Kidney (tissue), 14 donors: ENCODE measurements around the gene APOA1. TPM values are rescaled to one million over a fixed set of nuclear protein-coding genes. Genes with fewer than 3 reads are reported as not detected.

ENCODE experiments used
- DNase-seq, 5 donors: peaks; one replicate each; pipeline ENCODE4 v3.0.0-alpha.2; 2013 to 2020
- FAIRE-seq: peaks from 2 replicates; lab custom pipeline; 2012; peaks lifted over from hg19 to GRCh38; lab: Jason Lieb, UNC
- H3K27ac ChIP-seq, 2 donors: one replicate each; pipeline ENCODE4 v1.7.0; 2013; ENCODE audit warnings: low read depth in 2 of 2, low read length in 2 of 2, inconsistent platforms in 1 of 2
- H3K27me3 ChIP-seq: one replicate; pipeline ENCODE4 v1.7.1; 2013; ENCODE audit warnings: low read length, inconsistent platforms; ENCODE audit not compliant: control insufficient read depth, insufficient read depth
- H3K36me3 ChIP-seq, 3 donors: one replicate each; pipeline versions ENCODE4 v1.7.0 to v1.7.1; 2013; ENCODE audit warnings: low read length in 3 of 3, control low read depth in 1 of 3, inconsistent platforms in 1 of 3; ENCODE audit not compliant: insufficient read depth in 3 of 3, control insufficient read depth in 2 of 3
- H3K4me1 ChIP-seq, 3 donors: one replicate each; pipeline versions ENCODE4 v1.7.0 to v1.7.1; 2013; ENCODE audit warnings: low read length in 3 of 3, inconsistent platforms in 1 of 3, low read depth in 1 of 3; ENCODE audit not compliant: control insufficient read depth in 2 of 3, insufficient read depth in 2 of 3
- H3K4me3 ChIP-seq, 3 donors: one replicate each; pipeline versions ENCODE4 v1.7.0 to v1.8.1; 2013; ENCODE audit warnings: low read length in 3 of 3, control low read depth in 1 of 3, inconsistent platforms in 1 of 3
- H3K9ac ChIP-seq, 3 donors: one replicate each; pipeline versions ENCODE4 v1.7.0 to v1.7.1; 2013; ENCODE audit warnings: low read length in 3 of 3, control low read depth in 1 of 3, inconsistent platforms in 1 of 3
- H3K9me3 ChIP-seq, 3 donors: one replicate each; pipeline versions ENCODE4 v1.7.0 to v1.7.1; 2013; ENCODE audit warnings: low read length in 3 of 3, control low read depth in 1 of 3, inconsistent platforms in 1 of 3; ENCODE audit not compliant: control insufficient read depth in 2 of 3, insufficient read depth in 1 of 3
- intact Hi-C: fragments of 100-400 bp; cut with DNase I; formaldehyde crosslinking; loops from one replicate; pipeline ENCODE4 v1.11.1; 2022
- polyA plus RNA-seq: library from polyadenylated mRNA; stranded (reverse); fragments of 350-450 nt; fragmentation: Illumina TruSeq; extraction: RNeasy Lipid Tissue Mini Kit (QIAGEN cat#74804); gene quantifications from one replicate; pipeline ENCODE4 v1.2.3, GENCODE V29; 2014; ENCODE audit warnings: low read depth, low replicate concordance; ENCODE audit not compliant: insufficient read depth
- total RNA-seq: library from RNA; stranded (reverse); fragmentation: NEBNext Ultra II Directional; extraction: Animal tissue kit (Norgen Biotek cat#: 25700); gene quantifications from one replicate; pipeline ENCODE4 v1.2.1, GENCODE V29; 2021
- TF ChIP-seq, protein P1 (sequence below): IDR thresholded peaks from 3 replicates; pipeline ENCODE4 v1.5.1; 2012; ENCODE audit warnings: mild to moderate bottlenecking, moderate library complexity, borderline replicate concordance; ENCODE audit not compliant: insufficient read depth; ENCODE audit errors: extremely low read depth
- donor health status: control.
- donor health status: control.
- donor health status: control.
- donor health status: control.
- donor health status: control.
- donor health status: DM: yes; HTN: yes; CAD: no.
- donor health status: Normal renal cell carcinoma (clear cell type).

APOA1 gene
- total and polyA plus RNA-seq, 2 donors from 2014 or later: 2.0 TPM; not detected in 1

DNA sequence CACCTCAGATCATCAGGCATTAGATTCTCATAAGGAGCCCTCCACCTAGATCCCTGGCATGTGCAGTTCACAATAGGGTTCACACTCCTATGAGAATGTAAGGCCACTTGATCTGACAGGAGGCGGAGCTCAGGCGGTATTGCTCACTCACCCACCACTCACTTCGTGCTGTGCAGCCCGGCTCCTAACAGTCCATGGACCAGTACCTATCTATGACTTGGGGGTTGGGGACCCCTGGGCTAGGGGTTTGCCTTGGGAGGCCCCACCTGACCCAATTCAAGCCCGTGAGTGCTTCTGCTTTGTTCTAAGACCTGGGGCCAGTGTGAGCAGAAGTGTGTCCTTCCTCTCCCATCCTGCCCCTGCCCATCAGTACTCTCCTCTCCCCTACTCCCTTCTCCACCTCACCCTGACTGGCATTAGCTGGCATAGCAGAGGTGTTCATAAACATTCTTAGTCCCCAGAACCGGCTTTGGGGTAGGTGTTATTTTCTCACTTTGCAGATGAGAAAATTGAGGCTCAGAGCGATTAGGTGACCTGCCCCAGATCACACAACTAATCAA is 5.6 kb downstream of the APOA1 start:
- H3K4me1 ChIP-seq: peaks cover 0 to 6% (median 4%) of the 10 kb centered on the region in 3 donors

DNA sequence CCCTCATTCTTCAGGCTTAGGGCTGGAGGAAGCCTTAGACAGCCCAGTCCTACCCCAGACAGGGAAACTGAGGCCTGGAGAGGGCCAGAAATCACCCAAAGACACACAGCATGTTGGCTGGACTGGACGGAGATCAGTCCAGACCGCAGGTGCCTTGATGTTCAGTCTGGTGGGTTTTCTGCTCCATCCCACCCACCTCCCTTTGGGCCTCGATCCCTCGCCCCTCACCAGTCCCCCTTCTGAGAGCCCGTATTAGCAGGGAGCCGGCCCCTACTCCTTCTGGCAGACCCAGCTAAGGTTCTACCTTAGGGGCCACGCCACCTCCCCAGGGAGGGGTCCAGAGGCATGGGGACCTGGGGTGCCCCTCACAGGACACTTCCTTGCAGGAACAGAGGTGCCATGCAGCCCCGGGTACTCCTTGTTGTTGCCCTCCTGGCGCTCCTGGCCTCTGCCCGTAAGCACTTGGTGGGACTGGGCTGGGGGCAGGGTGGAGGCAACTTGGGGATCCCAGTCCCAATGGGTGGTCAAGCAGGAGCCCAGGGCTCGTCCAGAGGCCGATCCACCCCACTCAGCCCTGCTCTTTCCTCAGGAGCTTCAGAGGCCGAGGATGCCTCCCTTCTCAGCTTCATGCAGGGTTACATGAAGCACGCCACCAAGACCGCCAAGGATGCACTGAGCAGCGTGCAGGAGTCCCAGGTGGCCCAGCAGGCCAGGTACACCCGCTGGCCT is 7.1 kb downstream of the APOA1 start:
- intact Hi-C loops: no loop called here
- H3K27ac ChIP-seq: no peak overlapping the region
- peaks cover 0 to 2% (median 0%) of the 10 kb centered on the region in 3 donors for H3K4me1 ChIP-seq
- no peaks in the 10 kb centered on the region for H3K36me3 ChIP-seq
- H3K4me3 ChIP-seq: no peak overlapping the region
- no peak overlapping the region for H3K9ac ChIP-seq
- TF ChIP-seq, protein P1, sequence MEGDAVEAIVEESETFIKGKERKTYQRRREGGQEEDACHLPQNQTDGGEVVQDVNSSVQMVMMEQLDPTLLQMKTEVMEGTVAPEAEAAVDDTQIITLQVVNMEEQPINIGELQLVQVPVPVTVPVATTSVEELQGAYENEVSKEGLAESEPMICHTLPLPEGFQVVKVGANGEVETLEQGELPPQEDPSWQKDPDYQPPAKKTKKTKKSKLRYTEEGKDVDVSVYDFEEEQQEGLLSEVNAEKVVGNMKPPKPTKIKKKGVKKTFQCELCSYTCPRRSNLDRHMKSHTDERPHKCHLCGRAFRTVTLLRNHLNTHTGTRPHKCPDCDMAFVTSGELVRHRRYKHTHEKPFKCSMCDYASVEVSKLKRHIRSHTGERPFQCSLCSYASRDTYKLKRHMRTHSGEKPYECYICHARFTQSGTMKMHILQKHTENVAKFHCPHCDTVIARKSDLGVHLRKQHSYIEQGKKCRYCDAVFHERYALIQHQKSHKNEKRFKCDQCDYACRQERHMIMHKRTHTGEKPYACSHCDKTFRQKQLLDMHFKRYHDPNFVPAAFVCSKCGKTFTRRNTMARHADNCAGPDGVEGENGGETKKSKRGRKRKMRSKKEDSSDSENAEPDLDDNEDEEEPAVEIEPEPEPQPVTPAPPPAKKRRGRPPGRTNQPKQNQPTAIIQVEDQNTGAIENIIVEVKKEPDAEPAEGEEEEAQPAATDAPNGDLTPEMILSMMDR: no peak
- FAIRE-seq (no peak), DNase-seq (no peak)
- H3K27me3 ChIP-seq: no peaks in the 10 kb centered on the region
- no peaks in the 10 kb centered on the region for H3K9me3 ChIP-seq

More for the DNA sequence above, 5.6 kb downstream of the APOA1 start:
- no peak overlapping the region for H3K4me3 ChIP-seq
- TF ChIP-seq, protein P1: no peak
- H3K27ac ChIP-seq: no peak overlapping the region
- no peaks in the 10 kb centered on the region for H3K36me3 ChIP-seq
- intact Hi-C loops: no loop called here
- no peaks in the 10 kb centered on the region for H3K9me3 ChIP-seq
- no peaks in the 10 kb centered on the region for H3K27me3 ChIP-seq
- no peak overlapping the region for H3K9ac ChIP-seq
- FAIRE-seq (no peak), DNase-seq (no peak)

DNA sequence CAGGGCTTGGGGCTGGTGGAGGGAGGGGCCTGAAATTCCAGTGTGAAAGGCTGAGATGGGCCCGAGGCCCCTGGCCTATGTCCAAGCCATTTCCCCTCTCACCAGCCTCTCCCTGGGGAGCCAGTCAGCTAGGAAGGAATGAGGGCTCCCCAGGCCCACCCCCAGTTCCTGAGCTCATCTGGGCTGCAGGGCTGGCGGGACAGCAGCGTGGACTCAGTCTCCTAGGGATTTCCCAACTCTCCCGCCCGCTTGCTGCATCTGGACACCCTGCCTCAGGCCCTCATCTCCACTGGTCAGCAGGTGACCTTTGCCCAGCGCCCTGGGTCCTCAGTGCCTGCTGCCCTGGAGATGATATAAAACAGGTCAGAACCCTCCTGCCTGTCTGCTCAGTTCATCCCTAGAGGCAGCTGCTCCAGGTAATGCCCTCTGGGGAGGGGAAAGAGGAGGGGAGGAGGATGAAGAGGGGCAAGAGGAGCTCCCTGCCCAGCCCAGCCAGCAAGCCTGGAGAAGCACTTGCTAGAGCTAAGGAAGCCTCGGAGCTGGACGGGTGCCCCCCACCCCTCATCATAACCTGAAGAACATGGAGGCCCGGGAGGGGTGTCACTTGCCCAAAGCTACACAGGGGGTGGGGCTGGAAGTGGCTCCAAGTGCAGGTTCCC is 7.8 kb downstream of the APOA1 start, which contains the start of gene APOC3:
APOC3 (plus strand) TSS at position 383 of the 659 bp plus-strand sequence. CDS start 676 bp downstream, outside the sequence.
- no peaks in the 10 kb centered on the region for H3K36me3 ChIP-seq
- DNase-seq (peak in 2 of 5 donors; percentile 8 to 37), FAIRE-seq (no peak)
- H3K4me3 ChIP-seq: no peak within 1 kb of the TSS
- no peaks in the 10 kb centered on the region for H3K4me1 ChIP-seq
- no peak within 1 kb of the TSS for H3K27ac ChIP-seq
- TF ChIP-seq, protein P1: no peak
- no peaks in the 10 kb centered on the region for H3K27me3 ChIP-seq
- H3K9me3 ChIP-seq: no peaks in the 10 kb centered on the region
- intact Hi-C loops: no loop called here
- no peak within 1 kb of the TSS for H3K9ac ChIP-seq
